Smooth muscle cell of the pulmonary artery (primary cell): ENCODE data around the gene ZCCHC2. TPM values are rescaled to one million over a fixed set of nuclear protein-coding genes. Genes with fewer than 3 reads are reported as not detected.

Experiments
- total RNA-seq: library from RNA; depleted of rRNA; stranded (reverse); fragments of >200 nt; gene quantifications from 2 replicates; pipeline ENCODE4 v1.2.3, GENCODE V29; 2014

ZCCHC2 gene
- total RNA-seq: 12.3 and 12.8 TPM in 2 replicates

DNA sequence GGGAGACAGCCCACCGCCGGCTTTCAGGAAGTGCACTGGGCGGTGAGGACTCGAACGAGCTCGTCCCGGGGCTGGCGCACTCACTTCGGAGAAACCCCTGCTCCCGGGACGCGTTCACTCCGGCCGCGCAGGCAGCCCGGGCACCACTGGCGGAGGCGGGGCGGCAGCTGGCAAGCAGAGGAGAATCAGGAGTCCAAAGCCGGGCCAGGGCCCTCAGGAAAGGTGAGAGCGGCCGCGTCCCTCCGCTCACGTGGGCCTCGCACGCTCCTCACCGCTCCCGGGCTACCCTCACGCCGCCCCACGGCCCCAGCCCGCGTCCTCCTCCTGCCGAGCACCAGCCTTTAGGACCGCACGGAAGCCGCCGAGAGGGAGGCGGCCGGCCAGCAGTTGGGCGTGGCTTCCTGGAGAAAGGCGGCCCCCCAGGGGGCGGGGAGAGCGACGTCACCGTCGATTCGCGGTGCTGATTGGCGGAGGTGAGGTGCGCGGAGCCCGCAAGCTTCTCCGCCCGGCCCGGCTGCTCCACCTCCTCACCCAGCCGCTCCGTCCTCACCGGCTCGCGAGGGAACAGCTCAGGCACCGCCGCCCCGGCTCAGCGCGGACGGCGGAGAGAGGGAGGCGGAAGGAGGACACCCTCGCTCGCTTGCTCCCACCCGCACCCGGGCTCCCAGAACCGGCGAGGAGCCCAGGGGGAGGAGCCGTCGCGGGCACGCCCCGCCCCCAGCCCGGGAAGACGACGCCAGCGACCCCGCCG is at the start of gene ZCCHC2:
Gene ZCCHC2, plus strand, starts transcription at position 522 of the 751 bp plus-strand sequence. CDS start 400 bp downstream, outside the sequence.

Other genes starting within 250 kb of the ZCCHC2 start
- gene TNFRSF11A, start 197.7 kb upstream of the ZCCHC2 start, total RNA-seq: 1.8 and 3.8 TPM in 2 replicates
- 4.4 and 5.8 TPM in 2 replicates for gene PHLPP1, start 192.5 kb downstream of the ZCCHC2 start, total RNA-seq